Karpas-422 (cell line): ENCODE measurements around the gene TIMP1. TPM values are rescaled to one million over a fixed set of nuclear protein-coding genes. Genes with fewer than 3 reads are reported as not detected.

ENCODE experiments used
- DNase-seq: peaks from one replicate; pipeline ENCODE4 v3.0.0-alpha.2; 2015
- H2AFZ ChIP-seq: fragments of 200-600 bp; sonication (generic); 2 replicates; pipeline ENCODE4 v1.6.1; 2014; ENCODE audit warnings: antibody characterized with exemption, low read length, mixed read lengths
- H3K27ac ChIP-seq: fragments of 200-600 bp; sonication (generic); 2 replicates; pipeline ENCODE4 v1.5.1; 2014; ENCODE audit warnings: mild to moderate bottlenecking, low read length, moderate library complexity
- H3K27me3 ChIP-seq: fragments of 200-600 bp; sonication (generic); 2 replicates; pipeline ENCODE4 v1.6.1; 2014; ENCODE audit warnings: low read length, mixed read lengths
- H3K36me3 ChIP-seq: fragments of 200-600 bp; sonication (generic); 2 replicates; pipeline ENCODE4 v1.6.1; 2014; ENCODE audit warnings: low read length, mixed read lengths; ENCODE audit not compliant: insufficient read depth
- H3K4me1 ChIP-seq: fragments of 200-600 bp; sonication (generic); 2 replicates; pipeline ENCODE4 v1.6.1; 2014; ENCODE audit warnings: mild to moderate bottlenecking, low read length, mixed read lengths
- H3K4me2 ChIP-seq: fragments of 200-600 bp; sonication (generic); 2 replicates; pipeline ENCODE4 v1.6.1; 2014; ENCODE audit warnings: low read length, low read depth, mild to moderate bottlenecking; ENCODE audit not compliant: poor library complexity, severe bottlenecking
- H3K4me3 ChIP-seq: fragments of 200-600 bp; sonication (generic); 2 replicates; pipeline ENCODE4 v1.5.1; 2014; ENCODE audit warnings: mild to moderate bottlenecking, antibody characterized with exemption, low read length, mixed read lengths
- H3K79me2 ChIP-seq: fragments of 200-600 bp; sonication (generic); 2 replicates; pipeline ENCODE4 v1.6.1; 2014; ENCODE audit warnings: mild to moderate bottlenecking, low read length, mixed read lengths
- H3K9ac ChIP-seq: fragments of 200-600 bp; sonication (generic); 2 replicates; pipeline ENCODE4 v1.6.0; 2014; ENCODE audit warnings: low read length
- H3K9me2 ChIP-seq: fragments of 200-600 bp; sonication (generic), shearing (Covaris generic); replicated peaks from 2 replicates; pipeline ENCODE4 v1.6.0; 2014; ENCODE audit warnings: mild to moderate bottlenecking, low read length, moderate library complexity; ENCODE audit not compliant: insufficient read depth
- H3K9me3 ChIP-seq: fragments of 300-700, 200-600 bp; sonication (generic); 2 replicates; pipeline ENCODE4 v1.6.1; 2014; ENCODE audit warnings: low read length, mixed read lengths
- H4K20me1 ChIP-seq: fragments of 200-600 bp; sonication (generic); 2 replicates; pipeline ENCODE4 v1.6.1; 2014; ENCODE audit warnings: mild to moderate bottlenecking, antibody characterized with exemption, low read length, low read depth; ENCODE audit not compliant: insufficient read depth
- total RNA-seq: library from RNA; depleted of rRNA; stranded (reverse); fragments of >200 nt; shearing (Covaris generic); gene quantifications from 2 replicates; pipeline ENCODE4 v1.2.3, GENCODE V29; 2014; ENCODE audit warnings: low replicate concordance

The TIMP1 gene
- total RNA-seq, 1 experiment from 2014 or later: 0.56 TPM

- no peak for DNase-seq
- Histone ChIP-seq H3K9ac (no peak overlapping the region), H3K4me2 (no peak overlapping the region), H3K79me2 (no peaks in the 10 kb centered on the region), H3K4me3 (no peak overlapping the region), H3K4me1 (no peaks in the 10 kb centered on the region), H3K27ac (no peak overlapping the region), H3K36me3 (no peaks in the 10 kb centered on the region), H3K27me3 (no peaks in the 10 kb centered on the region), H3K9me2 (no peaks in the 10 kb centered on the region), H3K9me3 (no peaks in the 10 kb centered on the region), H4K20me1 (no peaks in the 10 kb centered on the region), H2AFZ (no peak overlapping the region)
Measured at GRCh38 chrX:47586043-47586787, 4.0 kb downstream of the TIMP1 start.

- Histone ChIP-seq H4K20me1 (no peaks in the 10 kb centered on the region), H3K9ac (no peak overlapping the region), H3K27ac (no peak overlapping the region), H3K27me3 (no peaks in the 10 kb centered on the region), H3K36me3 (no peaks in the 10 kb centered on the region), H2AFZ (no peak overlapping the region), H3K4me3 (no peak overlapping the region), H3K79me2 (no peaks in the 10 kb centered on the region), H3K9me2 (no peaks in the 10 kb centered on the region), H3K4me2 (no peak overlapping the region), H3K9me3 (no peaks in the 10 kb centered on the region), H3K4me1 (no peaks in the 10 kb centered on the region)
- no peak for DNase-seq
Measured at GRCh38 chrX:47587091-47587891, 5.1 kb downstream of the TIMP1 start.

DNA sequence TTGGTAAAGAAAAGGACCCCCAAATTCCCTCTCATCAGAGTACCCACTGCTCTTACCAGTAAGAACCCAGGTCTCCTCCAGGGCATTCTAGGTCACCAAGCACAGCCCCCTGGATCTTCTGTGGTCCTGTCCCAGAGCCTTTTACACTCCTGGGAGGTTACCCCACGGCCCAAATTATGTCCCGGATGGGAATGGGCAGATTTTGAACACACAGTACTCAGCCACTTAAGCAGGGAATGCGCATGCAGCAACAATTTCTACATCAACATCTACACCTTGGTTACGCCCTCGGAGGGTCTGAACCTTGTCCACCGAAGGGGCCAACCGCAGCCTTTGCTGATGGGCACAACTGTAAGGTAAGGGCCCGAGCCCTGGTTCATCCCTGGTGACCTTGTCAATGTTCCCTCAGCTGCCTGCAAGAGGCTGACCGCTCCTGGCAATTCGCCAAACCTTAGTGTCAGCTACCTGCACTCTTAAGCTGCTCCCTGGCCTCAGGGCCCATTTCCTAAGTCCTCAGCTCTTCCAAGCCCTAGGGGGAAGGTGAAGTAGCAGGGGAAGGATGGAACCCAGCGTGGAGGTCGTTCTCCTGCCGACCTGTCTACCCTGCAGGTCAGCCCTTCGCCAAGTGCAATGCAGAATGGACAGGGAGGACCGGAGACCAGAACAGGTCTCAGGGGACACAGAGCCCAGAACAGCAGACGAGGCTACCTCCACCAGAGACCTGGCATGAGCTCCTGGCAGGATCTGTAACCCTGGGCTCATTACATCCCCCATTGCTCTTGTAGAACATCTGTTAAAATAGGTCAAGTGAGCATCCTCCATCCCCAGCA, 5.9 kb downstream of the TIMP1 start:
- H3K9me3 ChIP-seq: no peaks in the 10 kb centered on the region
- H3K27ac ChIP-seq: no peak overlapping the region
- H3K4me2 ChIP-seq: no peak overlapping the region
- H3K9ac ChIP-seq: no peak overlapping the region
- H4K20me1 ChIP-seq: no peaks in the 10 kb centered on the region
- no peaks in the 10 kb centered on the region for H3K9me2 ChIP-seq
- H3K4me3 ChIP-seq: no peak overlapping the region
- H3K36me3 ChIP-seq: no peaks in the 10 kb centered on the region
- H2AFZ ChIP-seq: no peak overlapping the region
- DNase-seq: no peak
- H3K27me3 ChIP-seq: no peaks in the 10 kb centered on the region
- H3K79me2 ChIP-seq: no peaks in the 10 kb centered on the region
- no peaks in the 10 kb centered on the region for H3K4me1 ChIP-seq

- H3K79me2 ChIP-seq: no peaks in the 10 kb centered on the region
- no peak overlapping the region for H3K4me2 ChIP-seq
- H2AFZ ChIP-seq: no peak overlapping the region
- no peak overlapping the region for H3K27ac ChIP-seq
- DNase-seq: no peak
- H3K4me3 ChIP-seq: no peak overlapping the region
- H3K9ac ChIP-seq: no peak overlapping the region
- H3K27me3 ChIP-seq: no peaks in the 10 kb centered on the region
- no peaks in the 10 kb centered on the region for H3K9me2 ChIP-seq
- no peaks in the 10 kb centered on the region for H3K4me1 ChIP-seq
- H3K9me3 ChIP-seq: no peaks in the 10 kb centered on the region
- no peaks in the 10 kb centered on the region for H4K20me1 ChIP-seq
- no peaks in the 10 kb centered on the region for H3K36me3 ChIP-seq
Measured at GRCh38 chrX:47590984-47591383, 8.7 kb downstream of the TIMP1 start.

DNA sequence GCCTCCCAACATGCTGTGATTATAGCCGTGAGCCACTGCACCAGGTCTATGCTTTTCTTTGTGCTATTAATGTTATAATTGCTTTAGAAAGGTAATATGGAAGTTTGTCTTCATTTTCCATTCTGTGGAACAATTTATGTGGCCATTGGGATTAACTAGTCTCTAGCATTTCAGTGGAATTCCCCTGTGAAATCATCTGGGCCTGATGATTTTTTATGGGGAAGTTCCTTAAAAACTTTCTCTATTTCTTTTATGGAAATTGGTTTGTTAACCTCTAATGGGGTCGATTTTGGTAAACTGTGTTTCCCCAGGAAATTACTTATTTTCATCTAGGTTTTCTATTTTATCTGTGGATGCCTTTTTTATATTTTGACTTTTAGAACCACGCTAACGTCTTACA, 11.3 kb downstream of the TIMP1 start:
- no peak overlapping the region for H3K4me3 ChIP-seq
- no peaks in the 10 kb centered on the region for H3K36me3 ChIP-seq

GRCh38 chrX:47595716-47596251, 13.5 kb downstream of the TIMP1 start:
- H4K20me1 ChIP-seq: no peaks in the 10 kb centered on the region
- H3K36me3 ChIP-seq: no peaks in the 10 kb centered on the region
- H3K9me3 ChIP-seq: peaks cover 8% of the 10 kb centered on the region; the same call in 1 of the 2 replicates
- H3K4me1 ChIP-seq: no peaks in the 10 kb centered on the region
- no peak overlapping the region for H3K27ac ChIP-seq
- no peak overlapping the region for H3K4me3 ChIP-seq
- no peaks in the 10 kb centered on the region for H3K79me2 ChIP-seq
- no peak overlapping the region for H3K4me2 ChIP-seq
- no peaks in the 10 kb centered on the region for H3K27me3 ChIP-seq
- H3K9ac ChIP-seq: no peak overlapping the region
- no peak overlapping the region for H2AFZ ChIP-seq
- H3K9me2 ChIP-seq: no peaks in the 10 kb centered on the region
- no peak for DNase-seq

More for the DNA sequence above, 11.3 kb downstream of the TIMP1 start:
- H3K79me2 ChIP-seq: no peaks in the 10 kb centered on the region
- H3K9ac ChIP-seq: no peak overlapping the region
- DNase-seq: no peak
- H3K9me3 ChIP-seq: peaks cover 8% of the 10 kb centered on the region; the same call in 1 of the 2 replicates
- no peaks in the 10 kb centered on the region for H3K27me3 ChIP-seq
- no peak overlapping the region for H3K4me2 ChIP-seq
- no peak overlapping the region for H2AFZ ChIP-seq
- H3K27ac ChIP-seq: no peak overlapping the region
- H4K20me1 ChIP-seq: no peaks in the 10 kb centered on the region
- no peaks in the 10 kb centered on the region for H3K4me1 ChIP-seq
- H3K9me2 ChIP-seq: no peaks in the 10 kb centered on the region

DNA sequence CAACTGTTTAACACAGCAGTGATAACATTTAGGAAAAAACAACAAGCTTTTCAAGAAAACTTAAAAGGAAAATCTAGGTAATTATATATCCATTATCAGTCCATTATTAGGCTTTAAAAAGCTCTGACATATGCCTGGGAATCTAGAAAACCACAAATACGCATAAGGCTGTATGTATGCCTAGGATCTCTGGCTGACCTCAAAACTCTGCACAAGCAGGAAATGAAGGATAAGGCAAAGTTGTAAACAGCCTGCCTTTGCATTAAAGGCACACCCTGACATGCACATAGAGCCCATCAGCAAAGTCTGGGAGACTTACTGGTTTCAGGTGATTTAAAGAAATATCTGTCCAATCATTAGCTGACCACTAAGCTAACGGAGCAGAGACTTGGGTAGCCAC, 14.0 kb downstream of the TIMP1 start:
- Histone ChIP-seq H3K27ac (no peak overlapping the region), H3K27me3 (no peaks in the 10 kb centered on the region), H3K9me2 (no peaks in the 10 kb centered on the region), H3K9me3 (peaks cover 8% of the 10 kb centered on the region; the same call in 1 of the 2 replicates), H3K79me2 (no peaks in the 10 kb centered on the region), H4K20me1 (no peaks in the 10 kb centered on the region), H3K4me1 (no peaks in the 10 kb centered on the region), H3K4me3 (no peak overlapping the region), H3K4me2 (no peak overlapping the region), H3K36me3 (no peaks in the 10 kb centered on the region), H2AFZ (no peak overlapping the region), H3K9ac (no peak overlapping the region)
- DNase-seq: no peak
